ENCODE measurements around the gene MAST4.

MAST4 gene

DNA sequence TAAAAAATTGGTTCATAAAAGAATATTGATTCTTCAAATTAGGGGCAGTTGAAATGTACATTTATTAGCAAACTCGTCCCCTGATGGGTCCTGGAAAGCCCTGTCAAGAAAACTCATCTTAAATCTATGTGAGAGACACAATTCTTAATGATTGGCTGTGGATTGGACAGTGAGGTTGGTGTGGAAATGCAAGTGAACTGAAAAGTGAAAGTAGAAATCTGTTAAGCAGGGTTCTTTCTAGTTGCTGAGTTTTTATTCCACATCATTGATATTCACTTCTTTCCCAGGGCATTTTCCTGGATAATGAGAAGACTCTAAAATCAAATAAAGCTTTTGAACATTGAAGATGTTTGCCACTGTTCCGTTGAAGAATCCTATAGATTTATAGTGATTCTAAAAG lies 292.4 kb downstream of the MAST4 start:
- Histone ChIP-seq H3K4me3 (ENCODE audit: insufficient read depth, low read depth, low read length, poor library complexity, severe bottlenecking) (no peak overlapping the region), H3K36me3 (ENCODE audit: control insufficient read depth, insufficient read depth, low read length) (no peaks in the 10 kb centered on the region), H3K4me1 (ENCODE audit: control insufficient read depth, insufficient read depth, low read length, poor library complexity, severe bottlenecking) (no peaks in the 10 kb centered on the region), H3K27me3 (replicated peaks; ENCODE audit: control insufficient read depth, insufficient read depth, low read length, poor library complexity, severe bottlenecking) (no peaks in the 10 kb centered on the region), H3K9me3 (ENCODE audit: control insufficient read depth, low read length) (no peaks in the 10 kb centered on the region), H3K27ac (ENCODE audit: insufficient read depth, low read length, poor library complexity, severe bottlenecking) (no peak overlapping the region)
- DNase-seq, result no peak

DNA sequence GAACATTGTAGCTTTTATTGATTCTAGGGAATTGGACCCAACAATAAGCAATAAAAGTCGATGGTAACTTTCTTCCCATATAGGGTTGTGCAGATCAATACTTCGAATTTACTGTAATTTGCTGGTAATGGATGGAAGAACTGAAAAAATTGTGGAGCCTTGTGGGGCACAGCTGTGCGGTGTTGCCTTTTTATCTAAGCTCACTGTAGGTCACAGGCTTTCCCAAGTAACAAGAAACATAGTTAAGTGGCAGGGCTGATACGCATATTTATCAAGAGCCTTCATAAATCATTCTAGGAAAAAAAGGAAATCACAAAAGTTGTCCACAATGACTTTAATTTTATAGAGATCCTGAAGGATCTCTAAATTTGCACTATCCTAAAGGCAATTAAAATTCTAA lies 292.9 kb downstream of the MAST4 start:
- Histone ChIP-seq H3K27ac (ENCODE audit: insufficient read depth, low read length, poor library complexity, severe bottlenecking) (no peak overlapping the region), H3K27me3 (replicated peaks; ENCODE audit: control insufficient read depth, insufficient read depth, low read length, poor library complexity, severe bottlenecking) (no peaks in the 10 kb centered on the region), H3K4me3 (ENCODE audit: insufficient read depth, low read depth, low read length, poor library complexity, severe bottlenecking) (no peak overlapping the region), H3K36me3 (ENCODE audit: control insufficient read depth, insufficient read depth, low read length) (no peaks in the 10 kb centered on the region), H3K4me1 (ENCODE audit: control insufficient read depth, insufficient read depth, low read length, poor library complexity, severe bottlenecking) (no peaks in the 10 kb centered on the region), H3K9me3 (ENCODE audit: control insufficient read depth, low read length) (no peaks in the 10 kb centered on the region)
- no peak for DNase-seq

DNA sequence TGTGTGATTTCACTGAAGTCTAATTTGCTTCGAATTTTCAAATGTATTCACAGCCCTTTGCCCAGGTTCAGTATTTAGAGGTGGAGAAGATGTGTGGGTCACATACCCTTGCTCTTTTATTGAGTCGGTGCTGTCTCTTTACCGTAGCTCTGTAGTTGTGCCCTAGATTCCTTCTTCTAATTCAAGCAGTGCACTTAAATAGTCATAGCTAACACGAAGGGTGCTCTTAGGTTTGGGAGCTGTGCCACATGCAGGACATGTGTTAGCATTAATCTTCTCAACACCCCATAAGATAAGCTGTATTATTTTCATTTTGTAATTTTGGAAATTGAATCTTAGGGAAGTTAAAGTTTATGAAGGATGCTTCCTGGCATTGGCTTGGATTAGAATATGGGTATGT lies 293.3 kb downstream of the MAST4 start:
- H3K27me3 ChIP-seq (replicated peaks; ENCODE audit: control insufficient read depth, insufficient read depth, low read length, poor library complexity, severe bottlenecking), result no peaks in the 10 kb centered on the region
- no peaks in the 10 kb centered on the region for H3K4me1 ChIP-seq (ENCODE audit: control insufficient read depth, insufficient read depth, low read length, poor library complexity, severe bottlenecking)
- no peaks in the 10 kb centered on the region for H3K9me3 ChIP-seq (ENCODE audit: control insufficient read depth, low read length)
- no peak overlapping the region for H3K27ac ChIP-seq (ENCODE audit: insufficient read depth, low read length, poor library complexity, severe bottlenecking)
- H3K4me3 ChIP-seq (ENCODE audit: insufficient read depth, low read depth, low read length, poor library complexity, severe bottlenecking), result no peak overlapping the region
- H3K36me3 ChIP-seq (ENCODE audit: control insufficient read depth, insufficient read depth, low read length), result no peaks in the 10 kb centered on the region
- no peak for DNase-seq

DNA sequence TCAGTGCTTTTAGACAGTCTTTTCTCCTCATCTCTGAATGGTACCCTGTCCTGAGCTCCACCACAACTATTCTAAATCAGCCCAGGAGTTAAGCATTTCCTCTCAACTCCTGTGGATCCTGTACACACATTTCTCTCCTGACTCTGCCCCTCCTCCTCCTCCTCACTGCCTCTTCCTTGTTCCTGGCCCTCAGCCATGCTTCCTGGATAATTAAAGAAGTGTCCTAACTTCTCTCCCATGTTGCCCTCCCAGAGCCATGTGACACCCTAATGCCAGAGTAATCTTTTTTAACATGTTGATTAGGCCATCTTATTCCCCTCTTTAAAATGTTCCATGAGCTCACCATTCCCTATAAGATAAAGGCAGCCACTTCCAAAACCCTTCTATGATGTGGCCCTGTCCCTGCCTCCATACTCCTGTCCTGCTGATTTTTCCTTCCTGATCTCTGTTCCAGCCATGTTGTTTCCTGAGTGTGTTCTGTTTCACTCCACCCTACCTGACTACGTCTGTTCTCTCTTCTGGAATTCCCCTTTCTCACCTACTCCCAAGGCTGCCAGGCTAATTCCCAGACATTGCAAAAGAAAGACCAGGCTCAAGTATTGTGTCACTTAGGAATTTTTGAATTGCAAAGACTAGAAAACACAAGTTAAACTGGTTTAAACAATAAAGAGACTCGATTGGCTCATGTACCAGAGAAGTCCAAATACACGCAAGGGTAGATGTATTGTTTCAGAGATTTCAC lies 295.2 kb downstream of the MAST4 start:
- no peak overlapping the region for H3K27ac ChIP-seq (ENCODE audit: insufficient read depth, low read length, poor library complexity, severe bottlenecking)
- H3K36me3 ChIP-seq (ENCODE audit: control insufficient read depth, insufficient read depth, low read length), result no peaks in the 10 kb centered on the region
- no peaks in the 10 kb centered on the region for H3K9me3 ChIP-seq (ENCODE audit: control insufficient read depth, low read length)
- H3K4me1 ChIP-seq (ENCODE audit: control insufficient read depth, insufficient read depth, low read length, poor library complexity, severe bottlenecking), result no peaks in the 10 kb centered on the region
- H3K4me3 ChIP-seq (ENCODE audit: insufficient read depth, low read depth, low read length, poor library complexity, severe bottlenecking), result no peak overlapping the region
- H3K27me3 ChIP-seq (replicated peaks; ENCODE audit: control insufficient read depth, insufficient read depth, low read length, poor library complexity, severe bottlenecking), result no peaks in the 10 kb centered on the region
- no peak for DNase-seq

DNA sequence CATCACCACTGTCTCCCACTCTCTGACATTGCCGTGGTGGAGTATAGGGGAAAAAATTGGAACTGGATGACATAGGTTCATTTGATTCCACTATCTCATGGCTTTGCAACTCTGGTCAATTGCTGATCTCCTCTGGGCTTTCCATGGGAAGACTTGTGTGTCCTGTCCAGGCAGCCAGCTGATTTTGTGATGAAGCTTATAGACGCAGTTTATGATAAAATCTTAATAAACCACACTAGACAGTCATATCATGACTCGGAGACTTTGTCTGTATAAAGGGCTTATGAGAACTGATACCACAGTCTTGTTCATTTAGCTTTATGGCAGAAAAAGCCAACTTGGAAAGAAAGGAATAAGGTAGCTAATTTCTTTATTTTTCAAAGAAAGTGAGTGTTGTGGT lies 296.5 kb downstream of the MAST4 start:
- Histone ChIP-seq H3K27me3 (replicated peaks; ENCODE audit: control insufficient read depth, insufficient read depth, low read length, poor library complexity, severe bottlenecking) (no peaks in the 10 kb centered on the region), H3K4me3 (ENCODE audit: insufficient read depth, low read depth, low read length, poor library complexity, severe bottlenecking) (no peak overlapping the region), H3K36me3 (ENCODE audit: control insufficient read depth, insufficient read depth, low read length) (no peaks in the 10 kb centered on the region), H3K4me1 (ENCODE audit: control insufficient read depth, insufficient read depth, low read length, poor library complexity, severe bottlenecking) (no peaks in the 10 kb centered on the region), H3K9me3 (ENCODE audit: control insufficient read depth, low read length) (no peaks in the 10 kb centered on the region), H3K27ac (ENCODE audit: insufficient read depth, low read length, poor library complexity, severe bottlenecking) (no peak overlapping the region)
- DNase-seq, result no peak

DNA sequence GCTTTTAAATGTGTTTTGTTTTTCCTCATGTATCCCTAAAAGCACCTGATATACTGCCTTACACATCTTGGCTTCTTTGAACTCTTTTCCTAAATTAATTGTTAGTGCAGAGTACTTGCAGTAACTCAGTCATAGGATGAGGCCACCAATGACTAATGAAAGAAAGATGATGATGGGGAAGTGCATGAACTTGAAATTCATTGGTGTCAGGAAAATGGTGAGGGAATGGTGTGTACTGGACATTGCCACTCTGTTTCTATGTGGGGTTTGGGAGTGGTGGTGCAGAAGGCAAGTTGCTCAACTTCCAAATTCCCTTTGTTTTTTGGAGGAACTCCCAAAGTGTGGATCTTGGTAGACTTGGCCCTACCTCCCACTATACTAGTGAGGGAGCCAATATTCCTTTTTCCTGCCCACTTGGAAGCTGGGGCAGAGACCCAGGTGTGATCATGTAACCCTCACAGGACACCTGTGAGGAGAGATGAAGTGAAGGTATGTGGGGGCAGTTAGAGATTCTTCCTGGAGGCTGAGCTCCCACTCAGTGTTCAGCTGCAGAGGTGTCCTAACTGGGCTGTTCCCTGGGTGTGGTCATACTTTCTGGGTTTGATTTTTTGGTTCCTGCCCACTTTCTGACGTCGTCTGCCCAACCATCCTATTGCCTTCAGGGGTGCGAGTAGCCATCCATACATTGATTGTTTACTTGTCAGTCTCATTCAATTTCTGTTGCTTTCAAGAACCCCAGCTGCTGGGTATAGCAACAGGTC lies 298.5 kb downstream of the MAST4 start:
- Histone ChIP-seq H3K27me3 (replicated peaks; ENCODE audit: control insufficient read depth, insufficient read depth, low read length, poor library complexity, severe bottlenecking) (no peaks in the 10 kb centered on the region), H3K36me3 (ENCODE audit: control insufficient read depth, insufficient read depth, low read length) (no peaks in the 10 kb centered on the region), H3K4me3 (ENCODE audit: insufficient read depth, low read depth, low read length, poor library complexity, severe bottlenecking) (no peak overlapping the region), H3K4me1 (ENCODE audit: control insufficient read depth, insufficient read depth, low read length, poor library complexity, severe bottlenecking) (no peaks in the 10 kb centered on the region), H3K27ac (ENCODE audit: insufficient read depth, low read length, poor library complexity, severe bottlenecking) (no peak overlapping the region), H3K9me3 (ENCODE audit: control insufficient read depth, low read length) (no peaks in the 10 kb centered on the region)
- DNase-seq, result no peak

DNA sequence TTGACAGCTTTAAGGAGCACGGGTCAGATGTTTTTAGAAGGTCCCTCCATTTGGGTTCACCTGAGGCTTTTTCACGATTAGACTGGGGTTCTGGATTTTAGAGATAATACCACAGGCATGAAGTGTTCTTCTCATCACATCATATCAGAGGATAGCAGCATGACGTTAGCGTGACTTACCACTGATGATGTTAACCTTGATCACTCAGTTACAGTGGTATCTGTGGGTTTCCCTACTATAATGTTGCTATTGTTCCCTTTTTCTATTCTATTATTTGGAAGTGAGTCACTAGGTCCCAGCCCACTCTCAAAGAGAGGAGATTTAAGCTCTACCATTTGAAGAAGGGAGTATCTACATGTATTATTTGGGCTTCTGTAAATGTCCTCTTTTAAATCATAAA lies 300.0 kb downstream of the MAST4 start:
- no peaks in the 10 kb centered on the region for H3K4me1 ChIP-seq (ENCODE audit: control insufficient read depth, insufficient read depth, low read length, poor library complexity, severe bottlenecking)
- H3K36me3 ChIP-seq (ENCODE audit: control insufficient read depth, insufficient read depth, low read length), result no peaks in the 10 kb centered on the region
- no peak overlapping the region for H3K27ac ChIP-seq (ENCODE audit: insufficient read depth, low read length, poor library complexity, severe bottlenecking)
- no peak overlapping the region for H3K4me3 ChIP-seq (ENCODE audit: insufficient read depth, low read depth, low read length, poor library complexity, severe bottlenecking)
- H3K27me3 ChIP-seq (replicated peaks; ENCODE audit: control insufficient read depth, insufficient read depth, low read length, poor library complexity, severe bottlenecking), result no peaks in the 10 kb centered on the region
- H3K9me3 ChIP-seq (ENCODE audit: control insufficient read depth, low read length), result no peaks in the 10 kb centered on the region
- DNase-seq, result no peak

DNA sequence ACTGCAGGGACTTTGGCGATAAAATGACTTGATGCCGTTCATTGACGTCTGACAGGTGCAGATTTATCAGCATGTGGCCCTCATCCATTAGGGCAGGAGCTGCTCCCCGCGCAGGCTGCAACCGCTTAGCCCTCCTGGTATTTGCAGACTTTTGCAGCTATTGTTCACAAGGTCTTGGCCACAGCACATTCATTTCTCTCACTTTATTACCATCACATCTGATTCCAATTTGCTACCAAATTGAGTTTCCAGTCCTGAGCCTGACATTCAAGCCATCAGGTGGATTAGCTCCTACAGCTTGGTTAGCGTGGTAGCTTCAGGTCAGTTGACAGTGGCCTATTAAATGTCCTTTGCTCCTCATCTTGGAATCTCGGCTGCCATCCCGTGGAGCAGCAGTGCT lies 301.2 kb downstream of the MAST4 start:
- Histone ChIP-seq H3K4me3 (ENCODE audit: insufficient read depth, low read depth, low read length, poor library complexity, severe bottlenecking) (no peak overlapping the region), H3K27me3 (replicated peaks; ENCODE audit: control insufficient read depth, insufficient read depth, low read length, poor library complexity, severe bottlenecking) (no peaks in the 10 kb centered on the region), H3K27ac (ENCODE audit: insufficient read depth, low read length, poor library complexity, severe bottlenecking) (no peak overlapping the region), H3K36me3 (ENCODE audit: control insufficient read depth, insufficient read depth, low read length) (no peaks in the 10 kb centered on the region), H3K9me3 (ENCODE audit: control insufficient read depth, low read length) (no peaks in the 10 kb centered on the region), H3K4me1 (ENCODE audit: control insufficient read depth, insufficient read depth, low read length, poor library complexity, severe bottlenecking) (no peaks in the 10 kb centered on the region)
- DNase-seq, result no peak

DNA sequence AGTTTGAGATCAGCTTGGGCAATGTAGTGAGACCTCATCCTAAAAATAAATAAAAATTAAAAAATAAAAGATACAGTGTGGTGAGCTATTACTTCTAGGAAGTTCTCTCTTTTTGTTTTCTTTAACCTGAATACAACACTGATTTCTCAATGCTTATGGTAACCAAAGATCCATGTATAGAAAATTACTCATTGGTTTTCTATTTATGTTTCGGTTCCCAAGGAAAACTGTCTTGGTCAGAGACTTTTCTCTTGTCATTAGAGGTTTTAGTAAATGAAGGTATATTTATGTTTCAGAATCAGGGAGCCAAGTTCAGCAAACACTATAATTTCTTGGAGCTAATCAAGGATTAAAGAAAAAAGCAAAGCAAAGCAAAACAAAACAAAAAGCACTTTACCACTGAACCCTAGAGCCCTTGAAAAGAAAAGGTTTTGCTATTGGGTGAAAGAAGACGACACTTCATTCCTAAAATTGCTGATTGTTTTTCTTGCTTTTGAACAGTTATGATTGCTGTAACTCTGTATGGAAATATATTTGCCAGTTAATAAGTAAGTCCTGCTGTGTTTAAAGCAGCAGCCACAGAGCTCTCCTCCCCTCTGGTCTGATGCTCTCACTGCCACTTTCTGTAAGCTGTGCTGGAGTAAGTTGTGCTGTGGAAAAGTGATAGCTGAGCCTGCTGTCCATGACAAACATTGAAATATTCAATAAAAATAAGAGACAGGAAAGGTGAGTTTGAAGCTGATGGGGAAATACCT lies 302.2 kb downstream of the MAST4 start:
- H3K27me3 ChIP-seq (replicated peaks; ENCODE audit: control insufficient read depth, insufficient read depth, low read length, poor library complexity, severe bottlenecking), result no peaks in the 10 kb centered on the region
- H3K4me3 ChIP-seq (ENCODE audit: insufficient read depth, low read depth, low read length, poor library complexity, severe bottlenecking), result no peak overlapping the region
- H3K36me3 ChIP-seq (ENCODE audit: control insufficient read depth, insufficient read depth, low read length), result no peaks in the 10 kb centered on the region
- DNase-seq, result no peak
- no peaks in the 10 kb centered on the region for H3K9me3 ChIP-seq (ENCODE audit: control insufficient read depth, low read length)
- no peak overlapping the region for H3K27ac ChIP-seq (ENCODE audit: insufficient read depth, low read length, poor library complexity, severe bottlenecking)
- no peaks in the 10 kb centered on the region for H3K4me1 ChIP-seq (ENCODE audit: control insufficient read depth, insufficient read depth, low read length, poor library complexity, severe bottlenecking)

DNA sequence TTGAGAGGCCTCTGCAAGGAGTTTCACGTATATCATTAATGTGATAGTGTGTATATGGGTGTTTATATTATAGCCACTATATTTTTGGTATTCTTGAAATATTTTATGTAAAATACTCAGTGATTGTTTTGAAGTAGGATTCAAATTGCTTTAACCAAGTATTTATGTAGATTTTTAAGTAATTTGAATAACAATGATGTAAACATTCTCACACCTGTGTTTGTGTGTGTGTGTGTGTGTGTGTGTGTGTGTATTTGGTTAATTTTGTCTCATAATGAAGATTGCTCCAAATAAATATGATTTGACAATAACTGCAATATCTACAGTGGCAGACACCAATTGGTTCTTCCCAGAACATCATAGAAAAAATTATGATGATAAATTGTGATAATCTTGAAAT lies 307.0 kb downstream of the MAST4 start:
- Histone ChIP-seq H3K4me3 (ENCODE audit: insufficient read depth, low read depth, low read length, poor library complexity, severe bottlenecking) (no peak overlapping the region), H3K9me3 (ENCODE audit: control insufficient read depth, low read length) (no peaks in the 10 kb centered on the region), H3K27ac (ENCODE audit: insufficient read depth, low read length, poor library complexity, severe bottlenecking) (no peak overlapping the region), H3K4me1 (ENCODE audit: control insufficient read depth, insufficient read depth, low read length, poor library complexity, severe bottlenecking) (no peaks in the 10 kb centered on the region), H3K36me3 (ENCODE audit: control insufficient read depth, insufficient read depth, low read length) (no peaks in the 10 kb centered on the region), H3K27me3 (replicated peaks; ENCODE audit: control insufficient read depth, insufficient read depth, low read length, poor library complexity, severe bottlenecking) (no peaks in the 10 kb centered on the region)
- DNase-seq, result no peak
